ENCODE measurements around the gene MRTFB.

The MRTFB gene

DNA sequence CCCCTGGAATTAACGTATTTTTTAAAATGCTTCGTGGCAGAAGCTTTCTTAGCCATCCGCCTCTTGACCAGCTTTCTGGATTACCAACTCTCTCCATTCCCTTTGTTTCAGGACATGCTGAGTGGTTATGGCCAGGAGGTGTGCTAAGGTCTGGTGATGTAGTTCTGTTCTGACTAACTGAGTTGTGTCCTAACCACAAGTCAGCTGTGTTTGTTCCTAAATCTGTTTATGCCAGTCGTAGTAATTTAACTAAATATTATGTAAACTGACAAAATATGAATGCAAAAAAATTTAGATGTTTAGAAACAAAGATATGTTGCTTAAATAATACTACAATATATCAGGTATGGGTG lies 61.6 kb downstream of the MRTFB start:
- no peaks in the 10 kb centered on the region for H3K36me3 ChIP-seq (replicated peaks; ENCODE audit: insufficient read depth, low read length)

DNA sequence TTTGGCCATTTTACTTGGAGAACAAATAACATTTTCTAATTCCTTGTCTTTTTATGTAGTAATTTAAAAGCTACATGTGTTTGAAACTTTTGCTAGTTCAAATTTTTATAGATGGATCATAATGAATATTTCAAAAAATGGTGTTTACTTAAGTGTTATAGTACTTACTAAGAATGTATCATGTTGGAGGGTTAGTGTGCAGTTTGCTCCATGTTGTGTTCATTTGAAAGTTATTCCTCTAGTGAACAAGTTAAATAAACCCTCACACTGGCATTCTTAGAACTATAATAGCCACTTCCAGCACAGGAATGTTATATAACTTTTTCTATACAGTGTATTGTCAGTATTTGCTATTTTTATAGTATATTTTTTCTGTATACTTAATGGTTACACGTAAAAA lies 62.8 kb downstream of the MRTFB start:
- no peaks in the 10 kb centered on the region for H4K20me1 ChIP-seq (ENCODE audit: insufficient read depth, low read length)
- H3F3A ChIP-seq (ENCODE audit: insufficient read depth, low read length), result no peaks in the 10 kb centered on the region
- H3K4me1 ChIP-seq (ENCODE audit: low read length), result no peaks in the 10 kb centered on the region
- H2AFZ ChIP-seq (ENCODE audit: low read length), result no peak overlapping the region
- no peaks in the 10 kb centered on the region for H3K79me2 ChIP-seq (ENCODE audit: low read length)
- no peak overlapping the region for H3K27ac ChIP-seq (ENCODE audit: low read length)
- H3K9ac ChIP-seq (ENCODE audit: low read length), result no peak overlapping the region
- no peak overlapping the region for H3K4me2 ChIP-seq (ENCODE audit: low read depth, low read length)
- no peaks in the 10 kb centered on the region for H3K9me2 ChIP-seq (replicated peaks; ENCODE audit: insufficient read depth, low read length)
- H3K4me3 ChIP-seq (ENCODE audit: low read length), result no peak overlapping the region
- no peaks in the 10 kb centered on the region for H3K27me3 ChIP-seq (replicated peaks; ENCODE audit: insufficient read depth, low read length)
- DNase-seq, result no peak
- no peaks in the 10 kb centered on the region for H3K36me3 ChIP-seq (replicated peaks; ENCODE audit: insufficient read depth, low read length)
- no peaks in the 10 kb centered on the region for H3K9me3 ChIP-seq (replicated peaks; ENCODE audit: insufficient read depth, low read length)
- TF ChIP-seq EZH2 (optimal IDR thresholded peaks at IDR 0.05; ENCODE audit: low read depth, low read length) (no peak), EZH2phosphoT487 (IDR thresholded peaks at IDR 0.05; ENCODE audit: low read length) (no peak)
- TF ChIP-seq, protein P1, sequence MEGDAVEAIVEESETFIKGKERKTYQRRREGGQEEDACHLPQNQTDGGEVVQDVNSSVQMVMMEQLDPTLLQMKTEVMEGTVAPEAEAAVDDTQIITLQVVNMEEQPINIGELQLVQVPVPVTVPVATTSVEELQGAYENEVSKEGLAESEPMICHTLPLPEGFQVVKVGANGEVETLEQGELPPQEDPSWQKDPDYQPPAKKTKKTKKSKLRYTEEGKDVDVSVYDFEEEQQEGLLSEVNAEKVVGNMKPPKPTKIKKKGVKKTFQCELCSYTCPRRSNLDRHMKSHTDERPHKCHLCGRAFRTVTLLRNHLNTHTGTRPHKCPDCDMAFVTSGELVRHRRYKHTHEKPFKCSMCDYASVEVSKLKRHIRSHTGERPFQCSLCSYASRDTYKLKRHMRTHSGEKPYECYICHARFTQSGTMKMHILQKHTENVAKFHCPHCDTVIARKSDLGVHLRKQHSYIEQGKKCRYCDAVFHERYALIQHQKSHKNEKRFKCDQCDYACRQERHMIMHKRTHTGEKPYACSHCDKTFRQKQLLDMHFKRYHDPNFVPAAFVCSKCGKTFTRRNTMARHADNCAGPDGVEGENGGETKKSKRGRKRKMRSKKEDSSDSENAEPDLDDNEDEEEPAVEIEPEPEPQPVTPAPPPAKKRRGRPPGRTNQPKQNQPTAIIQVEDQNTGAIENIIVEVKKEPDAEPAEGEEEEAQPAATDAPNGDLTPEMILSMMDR (IDR thresholded peaks at IDR 0.05; ENCODE audit: low read length), result no peak

More for the DNA sequence above, 61.6 kb downstream of the MRTFB start:
- Histone ChIP-seq H3K4me1 (ENCODE audit: low read length) (no peaks in the 10 kb centered on the region), H3K4me3 (ENCODE audit: low read length) (no peak overlapping the region), H3K9me2 (replicated peaks; ENCODE audit: insufficient read depth, low read length) (no peaks in the 10 kb centered on the region), H3F3A (ENCODE audit: insufficient read depth, low read length) (no peaks in the 10 kb centered on the region), H3K9me3 (replicated peaks; ENCODE audit: insufficient read depth, low read length) (no peaks in the 10 kb centered on the region), H4K20me1 (ENCODE audit: insufficient read depth, low read length) (no peaks in the 10 kb centered on the region), H3K27me3 (replicated peaks; ENCODE audit: insufficient read depth, low read length) (no peaks in the 10 kb centered on the region), H3K4me2 (ENCODE audit: low read depth, low read length) (no peak overlapping the region), H2AFZ (ENCODE audit: low read length) (no peak overlapping the region), H3K27ac (ENCODE audit: low read length) (no peak overlapping the region), H3K79me2 (ENCODE audit: low read length) (no peaks in the 10 kb centered on the region), H3K9ac (ENCODE audit: low read length) (no peak overlapping the region)
- TF ChIP-seq, protein P1 (IDR thresholded peaks at IDR 0.05; ENCODE audit: low read length), result no peak
- TF ChIP-seq EZH2phosphoT487 (IDR thresholded peaks at IDR 0.05; ENCODE audit: low read length), result no peak
- TF ChIP-seq EZH2 (optimal IDR thresholded peaks at IDR 0.05; ENCODE audit: low read depth, low read length), result no peak
- no peak for DNase-seq

DNA sequence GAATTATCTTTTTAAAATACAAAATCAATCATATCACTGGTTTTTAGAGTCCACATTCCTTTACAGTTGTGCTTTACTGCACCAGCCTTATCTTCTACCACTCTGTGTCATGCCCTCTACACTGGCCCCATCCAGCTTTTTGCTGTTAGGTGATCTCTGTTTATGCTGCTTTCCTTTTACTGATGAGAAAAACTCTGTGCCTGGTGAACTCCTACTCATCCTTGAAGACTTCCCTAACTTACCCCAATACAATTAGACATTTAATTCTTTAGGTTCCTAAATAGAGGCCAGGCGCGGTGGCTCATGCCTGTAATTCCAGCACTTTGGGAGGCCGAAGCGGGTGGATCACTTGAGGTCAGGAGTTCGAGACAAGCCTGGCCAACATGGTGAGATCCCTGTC lies 64.6 kb downstream of the MRTFB start:
- no peaks in the 10 kb centered on the region for H3K79me2 ChIP-seq (ENCODE audit: low read length)
- no peak overlapping the region for H2AFZ ChIP-seq (ENCODE audit: low read length)
- no peak overlapping the region for H3K27ac ChIP-seq (ENCODE audit: low read length)
- no peak for DNase-seq
- no peaks in the 10 kb centered on the region for H3F3A ChIP-seq (ENCODE audit: insufficient read depth, low read length)
- no peaks in the 10 kb centered on the region for H3K27me3 ChIP-seq (replicated peaks; ENCODE audit: insufficient read depth, low read length)
- H4K20me1 ChIP-seq (ENCODE audit: insufficient read depth, low read length), result no peaks in the 10 kb centered on the region
- H3K9me2 ChIP-seq (replicated peaks; ENCODE audit: insufficient read depth, low read length), result no peaks in the 10 kb centered on the region
- no peaks in the 10 kb centered on the region for H3K4me1 ChIP-seq (ENCODE audit: low read length)
- H3K9ac ChIP-seq (ENCODE audit: low read length), result no peak overlapping the region
- no peaks in the 10 kb centered on the region for H3K9me3 ChIP-seq (replicated peaks; ENCODE audit: insufficient read depth, low read length)
- H3K4me3 ChIP-seq (ENCODE audit: low read length), result no peak overlapping the region
- no peak for TF ChIP-seq EZH2 (optimal IDR thresholded peaks at IDR 0.05; ENCODE audit: low read depth, low read length)
- TF ChIP-seq EZH2phosphoT487 (IDR thresholded peaks at IDR 0.05; ENCODE audit: low read length), result no peak
- TF ChIP-seq, protein P1 (IDR thresholded peaks at IDR 0.05; ENCODE audit: low read length), result no peak
- H3K36me3 ChIP-seq (replicated peaks; ENCODE audit: insufficient read depth, low read length), result no peaks in the 10 kb centered on the region
- no peak overlapping the region for H3K4me2 ChIP-seq (ENCODE audit: low read depth, low read length)
